AG20443 (cell line): ENCODE results near the gene FAM89A.

Source experiments
- DNase-seq: peaks from one replicate; pipeline ENCODE4 v3.0.0; 2012; ENCODE audit warnings: low spot score, mixed read lengths

Gene FAM89A

GRCh38 chr1:231040019-231040799, at the start of gene FAM89A:
FAM89A (minus strand) TSS chr1:231040254; CDS start chr1:231040211, 43 bp downstream.
- DNase-seq, result peak; percentile 92

DNA sequence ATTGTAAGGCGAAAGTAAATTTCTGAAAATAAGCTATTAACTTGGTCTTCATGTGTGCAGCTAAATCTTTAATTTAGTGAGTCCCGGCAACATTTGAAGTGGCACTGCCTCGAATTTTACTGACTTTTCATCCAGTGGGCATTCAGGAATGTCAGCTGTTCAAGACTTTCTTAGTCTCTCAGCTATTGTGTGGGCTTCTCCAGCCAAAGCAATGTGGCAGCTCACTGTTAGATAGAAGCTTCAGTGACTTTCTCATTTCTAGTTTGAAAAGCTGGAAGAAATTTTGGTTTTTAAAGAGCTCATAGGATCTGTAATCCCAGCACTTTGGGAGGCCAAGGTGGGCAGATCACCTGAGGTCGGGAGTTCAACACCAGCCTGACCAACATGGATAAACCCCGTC, 44.3 kb upstream of the FAM89A start:
- DNase-seq, result no peak

DNA sequence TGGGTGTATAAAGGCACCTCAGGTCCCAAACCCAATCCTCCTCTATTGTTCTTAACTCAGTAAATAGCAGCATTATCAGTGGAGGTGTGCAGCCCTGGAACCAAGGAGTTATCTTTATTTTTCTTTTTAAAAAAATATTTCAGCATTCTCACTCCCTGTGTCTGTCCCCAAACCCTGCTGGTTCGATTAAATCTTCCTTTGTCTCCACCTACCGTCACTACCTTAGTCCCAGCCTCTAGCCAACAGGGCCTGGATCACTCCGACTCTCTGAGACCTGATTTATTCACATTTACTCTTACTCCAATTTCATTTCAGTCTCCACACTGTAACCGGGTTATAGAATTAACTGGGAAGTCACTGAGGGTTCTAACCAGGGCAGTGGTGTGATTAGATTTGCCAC, 39.1 kb upstream of the FAM89A start:
- DNase-seq, result no peak

- DNase-seq, result no peak
Measured at GRCh38 chr1:231078250-231078649, 38.2 kb upstream of the FAM89A start.

DNA sequence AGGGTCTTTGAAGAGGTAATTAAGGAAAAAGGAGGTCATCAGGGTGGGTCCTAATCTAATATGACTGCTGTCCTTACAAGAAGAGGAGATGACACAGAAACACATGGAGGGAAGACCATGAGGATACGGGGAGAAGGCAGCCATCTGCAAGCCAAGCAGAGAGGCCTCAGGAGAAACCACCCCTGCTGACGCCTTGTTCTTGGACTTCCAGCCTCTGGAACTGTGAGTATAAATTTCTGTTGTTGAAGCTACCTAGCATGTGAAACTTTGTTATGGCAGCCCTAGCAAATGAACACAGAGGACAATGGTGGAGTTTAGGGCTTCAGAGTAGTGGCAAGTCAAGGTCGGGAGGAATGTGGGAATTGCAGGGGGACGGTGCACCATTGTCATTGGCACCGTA, 36.7 kb upstream of the FAM89A start:
- no peak for DNase-seq

DNA sequence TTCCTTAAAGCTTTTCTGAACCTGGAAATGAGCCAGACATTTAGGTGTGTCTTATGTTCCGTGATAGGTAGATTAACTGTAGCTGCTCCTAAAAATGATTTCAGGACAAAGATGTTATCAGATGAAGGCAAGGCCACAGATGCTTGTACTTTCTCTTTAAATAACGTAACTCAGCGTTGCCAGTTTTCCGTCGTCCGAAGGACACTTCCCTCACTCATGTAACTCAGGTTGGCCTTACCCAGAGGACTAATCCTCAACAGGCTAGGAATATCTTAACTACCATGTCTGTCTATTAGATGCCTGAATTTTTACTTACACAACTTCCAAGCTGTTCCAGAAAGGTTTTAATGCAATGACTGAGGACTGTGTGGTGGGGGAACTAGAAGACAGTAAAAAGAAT, 35.4 kb upstream of the FAM89A start:
- DNase-seq, result no peak

DNA sequence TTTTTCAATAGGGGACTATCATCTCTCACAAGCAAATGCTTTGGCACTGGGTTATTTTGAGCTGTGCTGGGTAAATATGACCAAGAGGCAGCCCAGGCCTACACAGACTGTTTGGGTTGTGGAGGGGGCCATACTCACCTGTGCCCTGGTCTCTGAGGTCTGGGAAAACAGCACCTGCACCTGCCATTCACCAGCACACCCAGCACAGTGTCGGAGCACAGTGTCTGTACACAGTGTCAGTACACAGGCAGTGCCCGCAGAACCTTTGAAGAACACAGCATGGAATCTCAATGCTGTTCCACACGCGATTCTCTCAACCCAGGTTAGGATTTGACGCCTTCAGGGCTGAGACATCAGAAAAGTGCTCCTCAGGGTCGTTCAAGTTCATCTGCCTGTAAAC, 35.0 kb upstream of the FAM89A start:
- DNase-seq, result no peak

GRCh38 chr1:231074046-231074445, 34.0 kb upstream of the FAM89A start:
- DNase-seq, result no peak

GRCh38 chr1:231073331-231073730, 33.3 kb upstream of the FAM89A start:
- DNase-seq, result no peak

DNA sequence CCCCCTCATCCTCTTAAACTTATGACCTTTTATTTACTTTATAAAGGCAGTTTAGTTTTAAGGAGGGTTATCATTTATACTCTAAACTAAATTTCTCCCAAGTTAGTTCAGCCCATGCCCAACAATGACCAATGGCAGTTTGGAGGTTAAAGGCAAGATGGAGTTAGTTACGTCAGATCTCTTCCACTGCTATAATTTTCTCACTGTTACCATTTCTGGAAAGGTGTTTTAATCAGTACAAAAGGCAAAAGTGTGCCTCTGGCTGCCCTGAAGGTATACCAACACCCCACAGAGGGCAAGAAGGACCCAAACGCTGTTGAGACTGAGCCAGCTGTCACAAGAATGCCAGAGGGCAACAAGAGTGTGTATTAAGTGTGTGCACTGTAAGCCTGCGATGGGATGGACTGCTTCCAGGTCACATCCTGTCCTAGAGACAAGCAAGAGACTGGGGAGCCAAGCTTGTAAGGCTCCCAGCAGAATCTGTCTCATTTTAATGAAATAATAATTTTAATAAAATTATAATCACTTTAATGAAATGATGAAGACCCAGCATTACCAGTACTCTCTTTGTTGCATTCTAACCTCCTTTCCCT, 32.5 kb upstream of the FAM89A start:
- no peak for DNase-seq

- no peak for DNase-seq
Measured at GRCh38 chr1:231072041-231072440, 32.0 kb upstream of the FAM89A start.

- DNase-seq, result no peak
Measured at GRCh38 chr1:231070758-231071444, 30.8 kb upstream of the FAM89A start.

GRCh38 chr1:231069333-231069732, 29.3 kb upstream of the FAM89A start:
- no peak for DNase-seq

- no peak for DNase-seq
Measured at GRCh38 chr1:231068762-231069161, 28.7 kb upstream of the FAM89A start.

DNA sequence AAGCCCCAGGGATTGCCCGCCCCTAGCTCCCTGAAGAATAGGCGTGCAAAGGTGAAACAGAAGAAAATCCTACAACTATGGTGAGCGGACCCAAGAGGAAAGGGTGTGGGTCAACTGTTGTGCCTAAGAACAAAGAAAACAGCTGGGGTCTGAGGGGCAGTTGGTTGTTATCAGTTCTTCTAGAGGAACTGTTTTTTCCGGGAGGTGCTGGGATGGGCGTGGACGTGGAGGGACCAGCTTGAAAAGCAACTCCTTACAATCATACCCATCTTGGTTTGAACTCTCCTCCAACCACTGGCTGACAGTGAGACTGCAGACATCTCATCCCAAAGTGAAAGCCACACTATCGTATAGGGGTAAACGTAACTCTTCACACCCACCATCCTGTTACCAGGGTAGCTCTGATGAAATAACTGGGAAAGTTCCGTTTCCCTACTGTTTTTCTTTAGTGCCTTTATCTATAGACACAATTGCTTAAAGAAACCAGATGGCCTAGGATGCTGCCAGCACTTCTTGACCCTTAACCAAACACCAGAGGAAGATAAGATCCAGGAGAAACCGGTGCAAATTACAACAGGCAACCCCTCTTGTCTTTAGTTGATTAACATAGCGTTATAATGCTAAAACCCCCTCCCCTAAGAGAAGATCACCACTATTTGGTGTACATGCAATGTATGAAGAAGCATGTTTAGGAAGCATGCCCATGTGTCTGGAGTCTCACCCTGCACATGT, 25.6 kb upstream of the FAM89A start:
- no peak for DNase-seq

- DNase-seq, result no peak
Measured at GRCh38 chr1:231064418-231064817, 24.4 kb upstream of the FAM89A start.

- no peak for DNase-seq
Measured at GRCh38 chr1:231063331-231063730, 23.3 kb upstream of the FAM89A start.

GRCh38 chr1:231062500-231063270, 22.6 kb upstream of the FAM89A start:
- DNase-seq, result no peak

GRCh38 chr1:231059566-231060193, 19.6 kb upstream of the FAM89A start:
- DNase-seq, result no peak

DNA sequence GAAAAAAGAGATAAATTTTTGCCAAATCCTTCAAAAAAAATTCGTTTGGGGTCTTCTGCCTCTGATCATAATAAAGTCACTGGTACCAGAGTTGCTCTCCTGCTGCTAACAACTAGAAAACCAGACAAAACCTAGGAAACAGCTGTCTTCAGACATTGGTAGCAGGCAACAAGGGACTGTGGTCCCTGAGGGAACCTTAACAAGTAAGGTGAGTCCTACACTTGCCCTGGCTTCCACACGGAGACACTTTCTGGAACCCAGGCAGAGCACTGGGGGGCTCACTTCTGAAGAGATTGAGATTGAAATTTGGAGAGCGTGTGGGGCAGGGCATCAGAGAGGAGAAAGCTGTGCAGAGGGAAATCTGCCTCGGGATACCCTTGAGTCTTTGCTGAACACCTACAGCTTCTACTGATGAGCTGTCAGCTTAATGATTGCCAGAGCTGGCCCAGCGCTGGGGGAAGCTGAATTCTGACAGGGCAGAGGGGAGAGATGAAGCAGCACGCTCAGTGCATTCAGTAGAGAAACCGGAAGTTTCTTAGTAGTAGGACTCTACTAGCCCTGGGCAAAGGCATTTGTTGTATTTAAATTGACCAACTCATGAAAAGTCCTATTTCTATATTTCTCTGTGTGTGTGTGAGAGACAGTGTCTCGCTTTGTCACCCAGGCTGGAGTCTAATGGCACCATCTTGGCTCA, 18.5 kb upstream of the FAM89A start:
- no peak for DNase-seq

DNA sequence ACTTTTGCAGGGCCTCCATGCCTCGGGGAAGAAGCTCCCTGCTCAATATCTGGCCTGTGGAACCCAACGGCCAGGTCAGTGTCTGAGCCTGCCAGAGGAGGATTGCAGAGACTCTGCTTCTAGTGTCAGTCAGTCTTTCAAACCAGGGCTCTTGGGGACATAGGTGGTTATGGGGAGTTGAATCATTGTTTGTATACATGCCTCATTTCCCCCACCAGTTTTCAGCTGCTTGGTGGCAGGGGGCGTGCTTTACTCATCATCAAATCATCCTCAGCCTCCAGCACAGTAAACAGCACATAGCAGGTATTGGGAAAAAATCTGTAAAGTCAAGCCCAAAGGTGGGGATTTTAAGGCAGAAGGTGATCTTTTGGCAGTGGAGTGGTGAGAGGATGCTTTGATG, 17.4 kb upstream of the FAM89A start:
- no peak for DNase-seq
